OCI-LY1 (cell line): ENCODE results near the gene ZEB1.
"Not testable (repeated sequence)": the region's sequence is repeated elsewhere in the genome, so short reads cannot be mapped to it uniquely, and the experiment has no call there.

Experiments
- H2AFZ ChIP-seq: fragments of 200-600 bp; sonication (generic), shearing (Covaris generic); 2 replicates; pipeline ENCODE4 v1.6.0; 2014; ENCODE audit warnings: antibody characterized with exemption, mild to moderate bottlenecking, low read length
- H3F3A ChIP-seq: fragments of 200-600 bp; sonication (generic), shearing (Covaris generic); 2 replicates; pipeline ENCODE4 v1.6.0; 2014; ENCODE audit warnings: mild to moderate bottlenecking, antibody characterized with exemption, low read length, moderate library complexity; ENCODE audit not compliant: insufficient read depth
- H3K27ac ChIP-seq: fragments of 200-600 bp; sonication (generic); 2 replicates; pipeline ENCODE4 v1.5.1; 2014; ENCODE audit warnings: low read length, mixed run types, mild to moderate bottlenecking, low read depth; ENCODE audit not compliant: poor library complexity, severe bottlenecking
- H3K27me3 ChIP-seq: fragments of 200-600 bp; sonication (generic); 2 replicates; pipeline ENCODE4 v1.6.0; 2014; ENCODE audit warnings: antibody characterized with exemption, mild to moderate bottlenecking, low read length, moderate library complexity; ENCODE audit not compliant: insufficient read depth
- H3K36me3 ChIP-seq: fragments of 200-600 bp; sonication (generic); 2 replicates; pipeline ENCODE4 v1.6.1; 2014; ENCODE audit warnings: mild to moderate bottlenecking, antibody characterized with exemption, low read length, moderate library complexity, mixed read lengths; ENCODE audit not compliant: insufficient read depth
- H3K4me1 ChIP-seq: fragments of 200-600 bp; sonication (generic); 2 replicates; pipeline ENCODE4 v1.5.1; 2014; ENCODE audit warnings: mild to moderate bottlenecking, low read length, moderate library complexity; ENCODE audit not compliant: insufficient read depth, severe bottlenecking
- H3K4me2 ChIP-seq: fragments of 200-600 bp; sonication (generic), shearing (Covaris generic); 2 replicates; pipeline ENCODE4 v1.6.1; 2014; ENCODE audit warnings: low read length
- H3K4me3 ChIP-seq: fragments of 200-600 bp; sonication (generic); 2 replicates; pipeline ENCODE4 v1.5.1; 2014; ENCODE audit warnings: low read length, low read depth, mild to moderate bottlenecking, mixed read lengths; ENCODE audit not compliant: poor library complexity, severe bottlenecking
- H3K79me2 ChIP-seq: fragments of 200-600 bp; shearing (Covaris generic); 2 replicates; pipeline ENCODE4 v1.6.1; 2016; ENCODE audit warnings: mixed run types, low read length, mixed read lengths; ENCODE audit not compliant: insufficient read depth
- H3K9ac ChIP-seq: fragments of 200-600 bp; sonication (generic), shearing (Covaris generic); 2 replicates; pipeline ENCODE4 v1.6.1; 2014; ENCODE audit warnings: mild to moderate bottlenecking, low read length, mixed read lengths
- H3K9me2 ChIP-seq: fragments of 200-600 bp; sonication (generic), shearing (Covaris generic); 2 replicates; pipeline ENCODE4 v1.6.1; 2014; ENCODE audit warnings: low read depth, mild to moderate bottlenecking, low read length, mixed read lengths
- H3K9me3 ChIP-seq: fragments of 200-600 bp; shearing (Covaris generic); 2 replicates; pipeline ENCODE4 v1.6.1; 2014; ENCODE audit warnings: low read length, mixed read lengths
- H4K20me1 ChIP-seq: fragments of 200-600 bp; sonication (generic), shearing (Covaris generic); 2 replicates; pipeline ENCODE4 v1.6.0; 2016; ENCODE audit warnings: mild to moderate bottlenecking, low read length; ENCODE audit not compliant: insufficient read depth
- CTCF ChIP-seq: fragments of 200-600 bp; sonication (generic), shearing (Covaris generic); IDR thresholded peaks from 2 replicates; pipeline ENCODE4 v1.5.1; 2017; ENCODE audit warnings: mild to moderate bottlenecking, antibody characterized with exemption, low read length, moderate library complexity, mixed read lengths
- EZH2 ChIP-seq: fragments of 200-600 bp; sonication (generic), shearing (Covaris generic); IDR thresholded peaks from 2 replicates; pipeline ENCODE4 v1.8.0; 2017; ENCODE audit warnings: borderline replicate concordance, mixed run types, mild to moderate bottlenecking, antibody characterized with exemption, low read length, moderate library complexity, mixed read lengths

ZEB1 gene

DNA sequence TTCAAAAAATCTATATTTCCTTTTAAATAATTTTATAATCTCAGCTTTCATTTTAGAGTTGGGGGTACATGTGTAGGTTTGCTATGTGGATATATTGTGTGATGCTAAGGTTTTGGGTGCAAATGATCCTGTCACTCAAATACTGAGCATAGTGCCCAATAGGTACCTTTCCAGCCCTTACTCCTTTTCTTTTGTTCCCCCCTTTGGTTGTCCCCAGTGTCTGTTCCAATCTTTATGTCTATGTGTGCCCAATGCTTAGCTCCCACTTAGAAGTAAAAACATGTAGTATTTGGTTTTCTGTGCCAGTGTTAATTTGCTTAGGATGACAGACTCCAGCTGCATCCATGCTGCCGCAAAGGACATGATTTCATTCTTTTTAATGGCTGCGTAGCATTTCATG is 103.6 kb downstream of the ZEB1 start:
- Histone ChIP-seq H3K27ac (no peak overlapping the region), H3F3A (no peaks in the 10 kb centered on the region), H3K4me3 (no peak overlapping the region)

DNA sequence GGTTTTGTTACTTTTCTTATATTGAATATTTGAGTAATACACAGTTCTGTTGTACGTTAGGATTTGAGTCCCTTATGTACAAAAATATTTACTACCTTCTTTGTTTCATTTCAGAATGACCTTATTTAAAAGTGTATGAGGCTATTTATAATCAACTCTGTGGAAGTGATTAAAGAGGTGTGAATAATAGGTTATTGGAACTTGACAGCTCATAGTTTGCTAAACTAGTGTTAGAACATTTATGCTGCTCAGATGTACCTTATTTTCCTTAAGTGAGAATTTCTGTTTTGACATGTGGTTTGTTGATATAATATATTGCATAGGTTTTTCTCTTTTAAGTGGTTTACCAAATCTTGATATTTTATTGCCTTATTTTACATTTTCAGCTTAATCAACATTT is 105.5 kb downstream of the ZEB1 start:
- H3K27ac ChIP-seq = no peak overlapping the region
- peaks cover 59% of the 10 kb centered on the region for H3K79me2 ChIP-seq
- no peaks in the 10 kb centered on the region for H3F3A ChIP-seq
- no peak overlapping the region for H3K9ac ChIP-seq
- no peak overlapping the region for H3K4me2 ChIP-seq
- no peaks in the 10 kb centered on the region for H3K9me2 ChIP-seq
- H3K36me3 ChIP-seq = no peaks in the 10 kb centered on the region
- no peaks in the 10 kb centered on the region for H3K9me3 ChIP-seq
- H3K4me3 ChIP-seq = no peak overlapping the region
- H4K20me1 ChIP-seq = no peaks in the 10 kb centered on the region
- no peaks in the 10 kb centered on the region for H3K27me3 ChIP-seq
- no peak for TF ChIP-seq CTCF
- TF ChIP-seq EZH2 = no peak
- H2AFZ ChIP-seq = no peak overlapping the region
- H3K4me1 ChIP-seq = peaks cover 12% of the 10 kb centered on the region

More for the DNA sequence above, 103.6 kb downstream of the ZEB1 start:
- no peak overlapping the region for H2AFZ ChIP-seq
- TF ChIP-seq CTCF (no peak), EZH2 (no peak)
- no peaks in the 10 kb centered on the region for H4K20me1 ChIP-seq
- no peak overlapping the region for H3K9ac ChIP-seq
- H3K4me2 ChIP-seq = no peak overlapping the region
- H3K27me3 ChIP-seq = no peaks in the 10 kb centered on the region
- H3K4me1 ChIP-seq = peaks cover 12% of the 10 kb centered on the region
- H3K9me2 ChIP-seq = no peaks in the 10 kb centered on the region
- H3K79me2 ChIP-seq = peaks cover 46% of the 10 kb centered on the region
- H3K36me3 ChIP-seq = no peaks in the 10 kb centered on the region
- no peaks in the 10 kb centered on the region for H3K9me3 ChIP-seq

DNA sequence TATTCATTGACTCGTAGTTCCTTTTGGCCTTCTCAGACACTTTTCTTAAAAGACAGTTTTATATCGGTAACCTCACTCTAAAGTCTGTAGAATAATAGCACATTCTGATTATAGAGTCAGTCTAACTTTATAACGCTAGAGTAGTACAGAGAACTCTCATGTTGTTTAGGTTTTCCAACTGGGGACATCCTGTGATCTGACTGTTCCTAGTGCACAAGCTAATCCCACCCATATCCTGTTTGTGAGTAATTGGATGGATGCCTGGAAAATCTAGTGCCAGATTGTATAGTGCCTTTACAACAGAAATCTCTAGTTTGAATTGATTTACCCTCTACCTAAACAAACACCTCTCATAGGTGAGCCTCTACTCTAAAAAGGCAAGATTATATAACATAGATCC is 107.4 kb downstream of the ZEB1 start:
- Histone ChIP-seq H4K20me1 (no peaks in the 10 kb centered on the region), H3K4me2 (no peak overlapping the region)

DNA sequence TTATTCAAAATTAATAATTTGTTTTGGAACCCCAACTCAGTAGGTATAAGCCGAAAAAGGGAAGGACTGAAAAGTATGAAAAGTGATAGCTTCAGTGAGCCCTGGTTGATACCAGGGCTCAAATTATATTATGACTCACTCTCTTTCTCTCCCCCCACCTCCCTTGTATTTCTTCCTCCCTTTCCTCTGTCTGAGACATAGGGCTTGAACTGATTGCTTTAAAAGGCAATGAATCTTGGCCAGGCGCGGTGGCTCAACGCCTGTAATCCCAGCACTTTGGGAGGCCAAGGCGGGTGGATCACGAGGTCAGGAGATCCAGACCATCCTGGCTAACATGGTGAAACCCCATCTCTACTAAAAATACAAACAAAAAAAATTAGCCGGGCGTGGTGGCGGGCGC is 108.3 kb downstream of the ZEB1 start:
- not testable (repeated sequence) for H3K9ac ChIP-seq, H3K36me3 ChIP-seq, H4K20me1 ChIP-seq, H3K9me3 ChIP-seq, H3K9me2 ChIP-seq, H3K4me2 ChIP-seq, H3K4me3 ChIP-seq, H3F3A ChIP-seq, H3K27ac ChIP-seq, H3K27me3 ChIP-seq, H2AFZ ChIP-seq
- Histone ChIP-seq H3K79me2 (peaks cover 51% of the 10 kb centered on the region), H3K4me1 (peaks cover 12% of the 10 kb centered on the region)

More for the DNA sequence above, 107.4 kb downstream of the ZEB1 start:
- no peak overlapping the region for H2AFZ ChIP-seq
- H3K36me3 ChIP-seq = no peaks in the 10 kb centered on the region
- H3F3A ChIP-seq = no peaks in the 10 kb centered on the region
- peaks cover 59% of the 10 kb centered on the region for H3K79me2 ChIP-seq
- H3K27ac ChIP-seq = no peak overlapping the region
- H3K4me1 ChIP-seq = peaks cover 12% of the 10 kb centered on the region
- no peak overlapping the region for H3K4me3 ChIP-seq
- no peaks in the 10 kb centered on the region for H3K27me3 ChIP-seq
- H3K9me2 ChIP-seq = no peaks in the 10 kb centered on the region
- TF ChIP-seq CTCF (no peak), EZH2 (no peak)
- no peaks in the 10 kb centered on the region for H3K9me3 ChIP-seq
- no peak overlapping the region for H3K9ac ChIP-seq

- not testable (repeated sequence) for H3K4me2 ChIP-seq, H3K27ac ChIP-seq, H3K27me3 ChIP-seq, H3K36me3 ChIP-seq, H3K9me3 ChIP-seq, H3F3A ChIP-seq, H3K9ac ChIP-seq, H3K9me2 ChIP-seq, H3K4me3 ChIP-seq, H2AFZ ChIP-seq, H4K20me1 ChIP-seq
- H3K79me2 ChIP-seq = peaks cover 44% of the 10 kb centered on the region
- H3K4me1 ChIP-seq = peaks cover 12% of the 10 kb centered on the region
These were observed 109.5 kb downstream of the ZEB1 start for GRCh38 chr10:31428499-31428898.
